ENCODE data around the gene NCAPG2. TPM values are rescaled to one million over a fixed set of nuclear protein-coding genes. Genes with fewer than 3 reads are reported as not detected.

The NCAPG2 gene
- total RNA-seq, 2 experiments from 2014 or later, result 104 to 108 TPM

GRCh38 chr7:158584407-158584806 is 120.2 kb downstream of the NCAPG2 start:
- H3K27me3 Mint-ChIP-seq, result peaks cover 60% of the 10 kb centered on the region
- H3K4me1 Mint-ChIP-seq, result peaks cover 3% of the 10 kb centered on the region
- H3K4me3 Mint-ChIP-seq, result no peak overlapping the region
- no peaks in the 10 kb centered on the region for H3K36me3 Mint-ChIP-seq
- H3K9me3 Mint-ChIP-seq, result peaks cover 12% of the 10 kb centered on the region
- no peak for DNase-seq
- H3K27ac Mint-ChIP-seq, result no peak overlapping the region

GRCh38 chr7:158583810-158584209 is 120.8 kb downstream of the NCAPG2 start:
- H3K36me3 Mint-ChIP-seq, result no peaks in the 10 kb centered on the region
- H3K9me3 Mint-ChIP-seq, result peaks cover 15% of the 10 kb centered on the region
- H3K27ac Mint-ChIP-seq, result no peak overlapping the region
- H3K4me3 Mint-ChIP-seq, result no peak overlapping the region
- H3K4me1 Mint-ChIP-seq, result peaks cover 3% of the 10 kb centered on the region
- H3K27me3 Mint-ChIP-seq, result peaks cover 54% of the 10 kb centered on the region
- DNase-seq, result no peak

GRCh38 chr7:158583143-158583542 is 121.5 kb downstream of the NCAPG2 start:
- H3K4me3 Mint-ChIP-seq, result no peak overlapping the region

GRCh38 chr7:158582089-158582456 is 122.5 kb downstream of the NCAPG2 start:
- no peak overlapping the region for H3K4me3 Mint-ChIP-seq
- no peak overlapping the region for H3K27ac Mint-ChIP-seq
- peaks cover 2% of the 10 kb centered on the region for H3K36me3 Mint-ChIP-seq
- no peak for DNase-seq
- H3K27me3 Mint-ChIP-seq, result peaks cover 51% of the 10 kb centered on the region
- peaks cover 3% of the 10 kb centered on the region for H3K4me1 Mint-ChIP-seq
- peaks cover 15% of the 10 kb centered on the region for H3K9me3 Mint-ChIP-seq

More at GRCh38 chr7:158583143-158583542, 121.5 kb downstream of the NCAPG2 start:
- Mint-ChIP-seq H3K27me3 (peaks cover 51% of the 10 kb centered on the region), H3K36me3 (no peaks in the 10 kb centered on the region), H3K4me1 (peaks cover 3% of the 10 kb centered on the region), H3K27ac (no peak overlapping the region), H3K9me3 (peaks cover 15% of the 10 kb centered on the region)
- DNase-seq, result no peak

- H3K4me3 Mint-ChIP-seq, result no peak overlapping the region
- peaks cover 2% of the 10 kb centered on the region for H3K36me3 Mint-ChIP-seq
- DNase-seq, result no peak
- H3K27me3 Mint-ChIP-seq, result peaks cover 50% of the 10 kb centered on the region
- no peak overlapping the region for H3K27ac Mint-ChIP-seq
- peaks cover 15% of the 10 kb centered on the region for H3K9me3 Mint-ChIP-seq
- H3K4me1 Mint-ChIP-seq, result peaks cover 3% of the 10 kb centered on the region
Measured at GRCh38 chr7:158581440-158582088, 123.0 kb downstream of the NCAPG2 start.

Other genes starting within 250 kb of the NCAPG2 start
- under 1 TPM; 0.72 to 0.74 TPM for gene PTPRN2, start 117.0 kb downstream of the NCAPG2 start, total RNA-seq
- gene ESYT2, start 124.7 kb upstream of the NCAPG2 start, total RNA-seq, result 10 to 100 TPM; 52.1 to 52.5 TPM
- gene DYNC2I1, start 151.8 kb upstream of the NCAPG2 start, total RNA-seq, result 10 to 100 TPM; 12.4 to 14.3 TPM